Measurements from ENCODE around the gene HK1.
"Not testable (repeated sequence)": the region's sequence is repeated elsewhere in the genome, so short reads cannot be mapped to it uniquely, and the experiment has no call there.

HK1 gene

GRCh38 chr10:69315100-69315542, 36.8 kb downstream of the HK1 start:
- Mint-ChIP-seq H3K36me3 (no peaks in the 10 kb centered on the region), H3K9me3 (no peaks in the 10 kb centered on the region), H3K27me3 (no peaks in the 10 kb centered on the region), H3K27ac (no peak overlapping the region), H3K4me1 (peaks cover 15% of the 10 kb centered on the region), H3K4me3 (no peak overlapping the region)
- ATAC-seq, result no peak

DNA sequence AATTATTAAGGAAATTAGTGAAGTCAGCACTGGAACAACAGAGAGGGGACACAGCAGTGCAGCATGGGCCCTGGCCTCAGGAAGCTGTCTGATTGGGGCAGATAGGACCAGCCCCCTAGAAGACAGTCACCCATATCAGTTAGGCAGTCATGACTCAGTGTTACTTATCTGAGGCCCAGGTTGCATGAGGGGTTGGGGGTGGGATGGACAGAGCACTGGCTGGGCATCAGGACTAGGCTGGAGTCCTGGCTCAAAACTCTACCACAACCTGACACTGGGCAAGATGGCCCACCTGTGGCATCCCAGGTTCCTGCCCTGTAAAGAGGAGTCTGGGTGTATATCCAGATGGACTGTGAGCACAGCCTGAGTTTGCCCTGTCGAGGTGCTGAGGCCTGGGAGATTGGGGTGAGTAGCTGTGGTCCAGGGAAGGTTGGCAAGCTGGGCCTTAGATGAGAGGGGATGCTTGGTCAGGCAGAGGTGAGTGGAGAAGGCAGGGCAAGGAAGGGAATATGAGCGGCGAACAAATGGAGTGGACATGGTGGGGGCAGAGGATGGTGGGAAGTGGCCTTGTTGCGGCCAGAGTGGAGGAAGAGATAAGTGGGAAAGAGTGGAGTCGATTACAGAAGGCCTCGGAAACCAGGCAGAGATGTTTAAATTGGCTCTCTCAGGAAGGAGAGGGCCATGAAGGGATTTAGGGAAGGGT, 37.5 kb downstream of the HK1 start:
- peak overlapping the region; percentile 8 for H3K27ac Mint-ChIP-seq

DNA sequence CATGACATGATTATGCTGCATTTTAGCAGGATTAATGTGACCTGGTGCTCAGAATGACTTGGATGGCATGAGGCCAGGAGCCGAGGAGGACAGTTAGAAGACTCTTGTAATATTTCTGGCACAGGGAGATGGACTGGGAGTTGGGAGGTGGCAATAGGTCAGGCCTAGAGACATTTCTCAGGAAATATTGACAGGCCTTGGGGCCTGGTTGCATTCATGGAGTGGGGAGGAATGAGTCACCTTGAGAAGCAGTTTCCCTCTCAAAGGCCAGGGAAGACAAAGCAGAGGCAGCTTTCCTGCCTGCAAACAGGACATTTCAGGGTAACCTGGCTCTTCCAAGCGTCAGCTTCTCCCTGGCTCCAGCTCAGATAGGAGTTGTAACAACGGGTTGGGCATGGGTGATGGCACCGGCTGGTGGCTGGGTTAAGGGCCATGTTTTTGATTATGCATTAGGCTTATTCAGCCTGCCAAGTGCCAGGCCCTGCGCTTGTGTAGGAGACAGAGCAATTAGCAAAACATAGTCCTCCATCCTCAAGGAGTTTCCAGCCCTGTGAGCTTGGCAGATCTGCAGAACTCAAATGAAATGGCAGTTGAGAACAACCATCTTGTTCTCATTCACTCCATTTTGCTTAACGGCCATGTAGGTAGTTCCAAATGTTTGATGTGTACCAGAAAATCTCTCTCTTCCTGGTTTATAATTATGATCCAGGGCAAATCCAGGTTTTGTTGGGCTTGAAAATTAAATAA, 38.2 kb downstream of the HK1 start:
- Mint-ChIP-seq H3K9me3 (no peaks in the 10 kb centered on the region), H3K27me3 (no peaks in the 10 kb centered on the region), H3K4me1 (peaks cover 29% of the 10 kb centered on the region), H3K27ac (peak overlapping the region; percentile 8), H3K36me3 (no peaks in the 10 kb centered on the region), H3K4me3 (no peak overlapping the region)
- ATAC-seq, result no peak

More for the DNA sequence above, 37.5 kb downstream of the HK1 start:
- Mint-ChIP-seq H3K27me3 (no peaks in the 10 kb centered on the region), H3K9me3 (no peaks in the 10 kb centered on the region), H3K4me1 (peaks cover 22% of the 10 kb centered on the region), H3K36me3 (no peaks in the 10 kb centered on the region), H3K4me3 (no peak overlapping the region)
- no peak for ATAC-seq

GRCh38 chr10:69317175-69317604, 38.9 kb downstream of the HK1 start:
- no peaks in the 10 kb centered on the region for H3K36me3 Mint-ChIP-seq
- peak overlapping the region; percentile 94 for H3K4me3 Mint-ChIP-seq
- H3K9me3 Mint-ChIP-seq, result no peaks in the 10 kb centered on the region
- ATAC-seq, result peak; percentile 7
- peaks cover 30% of the 10 kb centered on the region for H3K4me1 Mint-ChIP-seq
- H3K27me3 Mint-ChIP-seq, result no peaks in the 10 kb centered on the region
- H3K27ac Mint-ChIP-seq, result peak overlapping the region; percentile 90

DNA sequence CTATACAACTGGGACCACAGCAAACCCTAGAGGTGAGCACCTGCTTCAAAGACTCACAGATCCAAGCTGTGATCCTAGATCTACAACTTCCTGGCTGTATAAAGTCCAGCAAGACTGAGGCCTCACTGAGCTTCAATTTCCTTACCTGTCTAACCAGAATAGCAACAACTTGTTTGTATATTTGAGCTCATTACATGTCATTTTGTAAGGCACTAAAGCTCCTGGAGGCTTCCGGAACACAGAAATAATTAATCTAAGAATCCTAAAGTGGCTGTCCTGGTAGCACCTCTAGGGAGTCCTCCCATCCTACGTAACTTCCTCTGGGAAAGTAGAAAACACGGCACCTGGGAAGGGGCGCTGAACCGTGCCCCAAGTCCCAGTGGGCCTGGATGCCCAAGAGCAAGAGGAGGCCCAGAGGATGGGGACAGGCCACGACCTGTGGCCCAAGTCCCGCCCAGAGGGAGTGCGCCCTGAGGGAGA, 39.4 kb downstream of the HK1 start:
- Mint-ChIP-seq H3K9me3 (no peaks in the 10 kb centered on the region), H3K4me3 (peak overlapping the region; percentile 94), H3K4me1 (peaks cover 33% of the 10 kb centered on the region), H3K27ac (peak overlapping the region; percentile 90), H3K36me3 (no peaks in the 10 kb centered on the region), H3K27me3 (no peaks in the 10 kb centered on the region)
- ATAC-seq, result no peak

DNA sequence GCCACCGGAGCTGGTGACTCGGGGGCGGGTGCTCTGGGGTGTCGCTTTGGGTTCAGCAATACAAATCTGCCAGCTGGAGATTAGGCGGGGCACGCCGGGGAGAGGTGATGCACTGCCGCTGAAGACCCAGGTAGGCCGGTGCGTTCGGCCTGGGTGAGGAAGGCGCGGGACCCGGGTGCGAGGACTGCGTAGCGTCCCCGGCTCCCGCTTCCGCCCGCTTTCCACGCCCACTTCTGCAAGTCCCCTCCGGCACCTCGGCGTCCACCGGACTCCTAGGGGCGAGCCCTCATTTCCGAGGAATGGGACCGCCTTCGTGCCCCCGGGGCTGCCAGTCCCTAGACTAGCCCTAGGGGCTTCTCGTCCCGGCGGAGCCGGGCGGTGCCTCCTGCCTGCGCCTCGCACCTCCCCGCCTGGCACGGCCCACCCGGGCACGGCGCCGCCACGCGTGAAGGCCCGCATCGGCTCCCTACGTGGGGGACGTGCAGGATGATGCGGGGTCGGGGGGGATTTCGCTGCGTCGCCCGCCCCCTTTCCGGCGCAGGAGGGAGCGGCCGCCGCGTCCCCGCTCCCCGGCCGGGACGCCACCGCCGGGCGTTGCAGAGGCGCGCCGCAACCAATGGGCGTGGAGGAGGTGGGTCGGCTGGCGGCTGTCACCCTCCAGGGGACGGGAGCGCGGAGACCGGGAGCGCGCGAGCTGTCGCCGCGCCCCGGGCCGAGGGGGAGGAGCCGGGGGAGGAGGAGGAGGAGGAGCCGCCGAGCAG, 40.0 kb downstream of the HK1 start:
- no peaks in the 10 kb centered on the region for H3K27me3 Mint-ChIP-seq
- H3K4me1 Mint-ChIP-seq, result peaks cover 36% of the 10 kb centered on the region
- no peaks in the 10 kb centered on the region for H3K36me3 Mint-ChIP-seq
- H3K9me3 Mint-ChIP-seq, result no peaks in the 10 kb centered on the region
- peak overlapping the region; percentile 94 for H3K4me3 Mint-ChIP-seq
- peak overlapping the region; percentile 90 for H3K27ac Mint-ChIP-seq
- ATAC-seq, result peak; percentile 95

DNA sequence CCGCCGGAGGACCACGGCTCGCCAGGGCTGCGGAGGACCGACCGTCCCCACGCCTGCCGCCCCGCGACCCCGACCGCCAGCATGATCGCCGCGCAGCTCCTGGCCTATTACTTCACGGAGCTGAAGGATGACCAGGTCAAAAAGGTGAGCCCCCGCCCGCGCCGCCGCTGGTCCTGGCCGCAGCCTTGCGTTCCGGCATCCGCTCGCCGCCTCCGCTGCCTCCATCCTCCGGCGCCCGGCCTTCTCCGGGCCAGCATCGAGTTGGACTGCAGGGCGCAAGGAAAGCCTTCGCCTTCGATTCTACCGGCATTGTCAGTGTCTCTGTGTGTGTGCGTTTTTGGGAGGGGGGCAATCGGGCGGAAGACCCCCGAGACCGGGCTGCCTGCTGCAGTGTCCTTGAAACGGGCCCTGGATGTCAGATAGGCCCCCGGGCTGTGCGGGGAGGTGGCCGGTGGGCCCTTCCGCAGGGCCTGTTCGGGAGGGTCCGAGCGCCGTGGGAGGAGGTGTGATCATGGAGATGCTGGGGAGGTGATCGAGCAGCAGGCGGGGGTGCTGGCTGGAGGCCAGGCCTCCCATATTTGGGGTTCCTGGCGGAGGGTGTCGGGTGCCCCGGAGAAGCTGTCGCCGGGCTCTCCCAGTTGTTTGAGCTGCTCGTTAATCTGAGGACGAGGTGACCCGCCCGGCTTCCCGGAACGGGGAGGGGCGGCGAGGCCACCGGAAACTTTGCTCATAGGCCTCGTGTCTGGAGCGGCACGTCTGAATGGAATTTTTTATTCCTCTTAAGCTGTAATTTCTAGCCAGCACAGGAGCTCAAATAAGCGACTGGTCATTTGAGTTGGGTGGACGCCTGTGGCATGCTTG, 40.8 kb downstream of the HK1 start:
- H3K36me3 Mint-ChIP-seq, result no peaks in the 10 kb centered on the region
- H3K4me3 Mint-ChIP-seq, result peak overlapping the region; percentile 94
- peak; percentile 38 for ATAC-seq
- H3K27me3 Mint-ChIP-seq, result no peaks in the 10 kb centered on the region
- no peaks in the 10 kb centered on the region for H3K9me3 Mint-ChIP-seq
- H3K4me1 Mint-ChIP-seq, result peaks cover 36% of the 10 kb centered on the region
- peak overlapping the region; percentile 90 for H3K27ac Mint-ChIP-seq

- Mint-ChIP-seq H3K4me3 (peak overlapping the region; percentile 94), H3K27me3 (no peaks in the 10 kb centered on the region), H3K27ac (peak overlapping the region; percentile 90), H3K9me3 (no peaks in the 10 kb centered on the region), H3K4me1 (peaks cover 36% of the 10 kb centered on the region), H3K36me3 (no peaks in the 10 kb centered on the region)
- no peak for ATAC-seq
Observed at GRCh38 chr10:69319841-69320316, 41.6 kb downstream of the HK1 start.

DNA sequence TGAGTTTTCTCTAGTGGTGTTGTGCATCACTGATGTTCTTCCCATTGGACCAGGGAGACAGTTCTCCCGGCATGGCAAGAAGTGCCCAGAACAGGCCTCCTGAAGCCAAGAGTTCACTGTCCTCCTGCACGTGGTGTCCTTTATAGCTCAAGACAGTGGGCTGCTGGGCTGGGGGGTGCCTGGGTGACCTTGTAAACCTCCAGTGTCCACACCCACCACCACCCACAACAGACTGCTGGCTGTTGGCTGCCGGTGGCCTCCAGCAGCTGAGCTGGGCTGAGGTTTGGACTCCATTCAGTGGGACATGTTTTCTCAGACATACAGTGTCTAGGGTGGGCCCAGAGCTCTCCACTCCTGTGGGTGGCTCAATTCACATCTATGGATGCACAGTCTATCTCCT, 42.2 kb downstream of the HK1 start:
- Mint-ChIP-seq H3K27me3 (no peaks in the 10 kb centered on the region), H3K9me3 (no peaks in the 10 kb centered on the region), H3K4me3 (peak overlapping the region; percentile 94), H3K4me1 (peaks cover 36% of the 10 kb centered on the region), H3K36me3 (no peaks in the 10 kb centered on the region), H3K27ac (no peak overlapping the region)
- ATAC-seq, result no peak

DNA sequence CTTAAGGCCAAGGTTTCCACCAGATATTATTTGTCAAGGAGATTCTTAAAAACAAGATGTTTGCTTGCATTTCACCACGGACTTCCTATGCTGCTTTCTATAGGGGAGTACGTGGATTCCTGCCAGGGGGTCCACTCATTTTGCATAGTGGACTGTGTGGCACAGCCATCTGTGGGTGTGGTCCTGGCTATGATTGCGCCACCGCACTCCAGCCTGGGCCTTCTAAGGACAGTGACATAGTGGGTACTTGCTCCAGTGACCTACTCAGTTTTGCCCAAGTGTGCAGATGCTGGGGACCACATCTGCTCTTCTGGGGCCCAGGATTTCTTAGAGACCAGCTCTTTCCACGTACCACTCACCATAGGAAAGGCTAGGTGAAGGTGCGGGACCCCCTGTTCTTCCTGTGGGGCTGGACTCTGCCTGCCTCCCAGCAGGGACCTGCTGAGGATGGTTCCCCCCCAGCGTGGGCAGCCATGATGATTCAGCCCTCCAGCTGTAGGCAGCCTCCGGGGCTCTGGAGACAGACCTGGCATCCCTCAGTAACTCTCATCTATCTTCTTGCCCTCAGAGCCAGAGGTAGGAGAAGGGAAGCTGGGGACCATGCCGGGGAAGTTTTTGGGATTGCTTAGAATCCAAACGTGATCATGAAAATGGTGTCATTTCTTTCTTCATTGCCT, 42.9 kb downstream of the HK1 start:
- Mint-ChIP-seq H3K27ac (no peak overlapping the region), H3K4me1 (peaks cover 39% of the 10 kb centered on the region), H3K4me3 (peak overlapping the region; percentile 94), H3K36me3 (no peaks in the 10 kb centered on the region), H3K9me3 (no peaks in the 10 kb centered on the region), H3K27me3 (no peaks in the 10 kb centered on the region)
- no peak for ATAC-seq

DNA sequence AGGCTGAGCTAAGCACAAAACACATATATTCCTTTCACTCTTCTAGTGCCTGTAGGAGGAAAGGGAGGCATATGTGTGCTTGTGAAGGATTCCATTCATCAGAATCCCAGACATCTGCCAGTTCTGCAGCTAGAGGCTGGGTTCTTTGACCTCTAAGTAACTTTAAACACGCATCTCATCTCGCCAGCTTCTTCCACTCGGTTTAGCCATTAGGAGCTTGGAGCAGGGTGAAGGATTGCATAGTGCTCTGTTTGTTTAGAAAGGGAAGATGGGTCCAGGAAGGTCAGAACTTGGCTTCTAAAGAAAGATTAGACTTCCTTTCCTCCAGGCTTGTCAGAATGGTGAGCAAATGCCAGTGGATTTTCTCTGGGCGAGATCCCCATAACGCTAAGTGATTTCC, 43.6 kb downstream of the HK1 start:
- H3K27me3 Mint-ChIP-seq, result no peaks in the 10 kb centered on the region
- no peak overlapping the region for H3K4me3 Mint-ChIP-seq
- no peak overlapping the region for H3K27ac Mint-ChIP-seq
- peaks cover 45% of the 10 kb centered on the region for H3K4me1 Mint-ChIP-seq
- no peaks in the 10 kb centered on the region for H3K36me3 Mint-ChIP-seq
- no peaks in the 10 kb centered on the region for H3K9me3 Mint-ChIP-seq
- no peak for ATAC-seq

GRCh38 chr10:69322346-69322745, 44.0 kb downstream of the HK1 start:
- H3K9me3 Mint-ChIP-seq, H3K36me3 Mint-ChIP-seq, H3K27me3 Mint-ChIP-seq, ATAC-seq, H3K4me3 Mint-ChIP-seq, H3K27ac Mint-ChIP-seq: not testable (repeated sequence)
- peaks cover 49% of the 10 kb centered on the region for H3K4me1 Mint-ChIP-seq

DNA sequence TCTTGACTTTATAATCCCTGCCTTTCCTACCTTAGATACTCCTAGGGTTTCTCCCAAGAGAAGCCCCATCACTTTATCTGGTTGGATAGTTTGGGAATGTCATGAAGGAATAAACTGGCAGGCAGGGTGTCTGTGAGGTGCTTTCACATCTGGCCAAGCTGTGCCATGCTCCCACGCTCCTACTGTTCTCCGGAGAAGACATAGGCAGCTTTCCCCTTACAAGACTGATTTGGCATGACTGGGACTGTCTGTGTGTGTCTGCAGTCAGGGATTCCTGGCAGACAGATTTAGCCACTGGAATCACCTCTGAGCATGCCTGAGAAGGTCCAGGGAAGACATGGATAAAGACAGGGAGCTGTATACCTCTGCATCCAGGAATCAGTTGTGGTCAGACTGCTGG, 45.3 kb downstream of the HK1 start:
- Mint-ChIP-seq H3K4me3 (no peak overlapping the region), H3K36me3 (no peaks in the 10 kb centered on the region), H3K27ac (no peak overlapping the region), H3K9me3 (no peaks in the 10 kb centered on the region), H3K4me1 (peaks cover 54% of the 10 kb centered on the region), H3K27me3 (no peaks in the 10 kb centered on the region)
- ATAC-seq, result no peak

- no peak for ATAC-seq
- no peak overlapping the region for H3K27ac Mint-ChIP-seq
- H3K4me3 Mint-ChIP-seq, result no peak overlapping the region
- no peaks in the 10 kb centered on the region for H3K27me3 Mint-ChIP-seq
- no peaks in the 10 kb centered on the region for H3K9me3 Mint-ChIP-seq
- peaks cover 1% of the 10 kb centered on the region for H3K36me3 Mint-ChIP-seq
- H3K4me1 Mint-ChIP-seq, result peaks cover 61% of the 10 kb centered on the region
Observed at GRCh38 chr10:69324583-69324982, 46.3 kb downstream of the HK1 start.

Data from stimulated activated memory B cell treated with anti-CD40 and anti-IgM and Interleukin-4, amounts not matched to agents 10 μg/mL and 1 μg/mL and 100 μg/mL, for 72 hours (primary cell).